Uterus (tissue), 4 donors: ENCODE data around the gene CTLA4. TPM values are rescaled to one million over a fixed set of nuclear protein-coding genes. Genes with fewer than 3 reads are reported as not detected.

Experiments used
- DNase-seq, 2 donors: peaks; one replicate each; pipeline ENCODE4 v3.0.0-alpha.2; 2019 to 2020
- H3K27ac ChIP-seq, 2 donors: fragments of 200-600 bp; sonication (generic); 1 replicate in 1 of 2; 2 replicates in 1 of 2; pipeline ENCODE4 v1.5.1; 2016 to 2018
- H3K27me3 ChIP-seq, 2 donors: fragments of 200-600 bp; sonication (generic); one replicate each; pipeline ENCODE4 v1.5.1; 2018 to 2019; ENCODE audit warnings: control low read depth in 1 of 2
- H3K36me3 ChIP-seq, 2 donors: fragments of 200-600 bp; sonication (generic); one replicate each; pipeline ENCODE4 v1.5.1; 2019; ENCODE audit warnings: control low read depth in 1 of 2
- H3K4me1 ChIP-seq, 2 donors: fragments of 200-600 bp; sonication (generic); one replicate each; pipeline ENCODE4 v1.5.1; 2018 to 2019; ENCODE audit warnings: control low read depth in 1 of 2
- H3K4me3 ChIP-seq, 2 donors: fragments of 200-600 bp; sonication (generic); 1 replicate in 1 of 2; 2 replicates in 1 of 2; pipeline ENCODE4 v1.5.1; 2018 to 2019; ENCODE audit warnings: mild to moderate bottlenecking in 1 of 2
- H3K9me3 ChIP-seq, 2 donors: fragments of 200-600 bp; sonication (generic); one replicate each; pipeline ENCODE4 v1.5.1; 2019; ENCODE audit warnings: control low read depth in 1 of 2
- POLR2A ChIP-seq, 2 donors: fragments of 450-650 bp; IDR thresholded peaks; one replicate each; pipeline ENCODE4 v1.6.1; 2016; ENCODE audit warnings: antibody characterized with exemption in 2 of 2, mild to moderate bottlenecking in 1 of 2, moderate library complexity in 1 of 2
- intact Hi-C: fragments of 100-400 bp; cut with DNase I; formaldehyde crosslinking; loops from one replicate; pipeline ENCODE4 v1.15.1; 2023; ENCODE audit warnings: low total_unique reads
- total RNA-seq, 4 donors: library from RNA; depleted of rRNA in 3 of 4; stranded (reverse); fragments of >200 nt in 3 of 4; gene quantifications; one replicate each; pipeline versions ENCODE4 v1.1.0 to v1.2.4, GENCODE V29; 2014 to 2023
- TF ChIP-seq, protein P1 (sequence below), 4 experiments: fragments of 200-600 bp in 2 of 4; fragments of 450-650 bp in 2 of 4; sonication (generic) in 2 of 4; IDR thresholded peaks; one replicate each; pipeline ENCODE4 v1.5.1; 2016 to 2019; ENCODE audit warnings: antibody characterized with exemption in 4 of 4, mild to moderate bottlenecking in 2 of 4, moderate library complexity in 1 of 4
- donor health status: DM: yes; HTN: yes; CAD: no.

The CTLA4 gene
- under 1 TPM in 1 of 4 donors, not detected in 3; 0.14 TPM for total RNA-seq

DNA sequence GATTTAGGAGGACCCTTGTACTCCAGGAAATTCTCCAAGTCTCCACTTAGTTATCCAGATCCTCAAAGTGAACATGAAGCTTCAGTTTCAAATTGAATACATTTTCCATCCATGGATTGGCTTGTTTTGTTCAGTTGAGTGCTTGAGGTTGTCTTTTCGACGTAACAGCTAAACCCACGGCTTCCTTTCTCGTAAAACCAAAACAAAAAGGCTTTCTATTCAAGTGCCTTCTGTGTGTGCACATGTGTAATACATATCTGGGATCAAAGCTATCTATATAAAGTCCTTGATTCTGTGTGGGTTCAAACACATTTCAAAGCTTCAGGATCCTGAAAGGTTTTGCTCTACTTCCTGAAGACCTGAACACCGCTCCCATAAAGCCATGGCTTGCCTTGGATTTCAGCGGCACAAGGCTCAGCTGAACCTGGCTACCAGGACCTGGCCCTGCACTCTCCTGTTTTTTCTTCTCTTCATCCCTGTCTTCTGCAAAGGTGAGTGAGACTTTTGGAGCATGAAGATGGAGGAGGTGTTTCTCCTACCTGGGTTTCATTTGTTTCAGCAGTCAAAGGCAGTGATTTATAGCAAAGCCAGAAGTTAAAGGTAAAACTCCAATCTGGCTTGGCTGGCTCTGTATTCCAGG lies at the start of gene CTLA4:
TSS of gene CTLA4 (plus strand) at position 211 of the 640 bp plus-strand sequence. CDS start at position 383, 172 bp downstream.
- Histone ChIP-seq H3K4me3 (no peak within 1 kb of the TSS), H3K27me3 (no peaks in the 10 kb centered on the region), H3K9me3 (no peaks in the 10 kb centered on the region), H3K4me1 (no peaks in the 10 kb centered on the region), H3K27ac (no peak within 1 kb of the TSS), H3K36me3 (no peaks in the 10 kb centered on the region)
- TF ChIP-seq, protein P1, sequence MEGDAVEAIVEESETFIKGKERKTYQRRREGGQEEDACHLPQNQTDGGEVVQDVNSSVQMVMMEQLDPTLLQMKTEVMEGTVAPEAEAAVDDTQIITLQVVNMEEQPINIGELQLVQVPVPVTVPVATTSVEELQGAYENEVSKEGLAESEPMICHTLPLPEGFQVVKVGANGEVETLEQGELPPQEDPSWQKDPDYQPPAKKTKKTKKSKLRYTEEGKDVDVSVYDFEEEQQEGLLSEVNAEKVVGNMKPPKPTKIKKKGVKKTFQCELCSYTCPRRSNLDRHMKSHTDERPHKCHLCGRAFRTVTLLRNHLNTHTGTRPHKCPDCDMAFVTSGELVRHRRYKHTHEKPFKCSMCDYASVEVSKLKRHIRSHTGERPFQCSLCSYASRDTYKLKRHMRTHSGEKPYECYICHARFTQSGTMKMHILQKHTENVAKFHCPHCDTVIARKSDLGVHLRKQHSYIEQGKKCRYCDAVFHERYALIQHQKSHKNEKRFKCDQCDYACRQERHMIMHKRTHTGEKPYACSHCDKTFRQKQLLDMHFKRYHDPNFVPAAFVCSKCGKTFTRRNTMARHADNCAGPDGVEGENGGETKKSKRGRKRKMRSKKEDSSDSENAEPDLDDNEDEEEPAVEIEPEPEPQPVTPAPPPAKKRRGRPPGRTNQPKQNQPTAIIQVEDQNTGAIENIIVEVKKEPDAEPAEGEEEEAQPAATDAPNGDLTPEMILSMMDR (IDR thresholded peaks at IDR 0.05) = no peak
- TF ChIP-seq POLR2A (IDR thresholded peaks at IDR 0.05) = no peak
- no peak for DNase-seq
- intact Hi-C loops = no loop called here

DNA sequence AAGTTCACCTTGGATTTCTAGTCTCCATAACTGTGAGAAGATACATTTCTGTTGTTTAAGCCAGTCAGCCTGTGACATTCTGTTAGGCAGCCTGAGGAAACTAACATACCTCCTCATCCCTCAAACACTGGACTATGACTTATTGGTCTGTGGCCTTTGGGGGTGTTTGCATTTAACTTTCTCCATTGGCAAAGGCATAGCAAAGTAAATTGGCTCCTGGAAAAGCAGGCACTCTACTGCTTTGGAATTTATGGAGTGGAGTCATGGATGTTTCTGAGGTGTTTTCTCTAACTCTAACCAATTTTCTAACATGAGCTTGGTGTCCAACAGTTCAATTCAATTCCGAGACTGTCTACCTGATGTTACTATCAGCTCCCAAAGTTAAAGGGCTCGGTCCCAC lies 48.9 kb upstream of the CTLA4 start:
- intact Hi-C loops = no loop called here
- TF ChIP-seq POLR2A (IDR thresholded peaks at IDR 0.05) = no peak
- TF ChIP-seq, protein P1 (IDR thresholded peaks at IDR 0.05) = no peak
- H3K9me3 ChIP-seq = no peaks in the 10 kb centered on the region
- H3K36me3 ChIP-seq = no peaks in the 10 kb centered on the region
- no peaks in the 10 kb centered on the region for H3K27me3 ChIP-seq
- H3K4me1 ChIP-seq = no peaks in the 10 kb centered on the region
- H3K4me3 ChIP-seq = no peak overlapping the region
- no peak for DNase-seq
- H3K27ac ChIP-seq = no peak overlapping the region

DNA sequence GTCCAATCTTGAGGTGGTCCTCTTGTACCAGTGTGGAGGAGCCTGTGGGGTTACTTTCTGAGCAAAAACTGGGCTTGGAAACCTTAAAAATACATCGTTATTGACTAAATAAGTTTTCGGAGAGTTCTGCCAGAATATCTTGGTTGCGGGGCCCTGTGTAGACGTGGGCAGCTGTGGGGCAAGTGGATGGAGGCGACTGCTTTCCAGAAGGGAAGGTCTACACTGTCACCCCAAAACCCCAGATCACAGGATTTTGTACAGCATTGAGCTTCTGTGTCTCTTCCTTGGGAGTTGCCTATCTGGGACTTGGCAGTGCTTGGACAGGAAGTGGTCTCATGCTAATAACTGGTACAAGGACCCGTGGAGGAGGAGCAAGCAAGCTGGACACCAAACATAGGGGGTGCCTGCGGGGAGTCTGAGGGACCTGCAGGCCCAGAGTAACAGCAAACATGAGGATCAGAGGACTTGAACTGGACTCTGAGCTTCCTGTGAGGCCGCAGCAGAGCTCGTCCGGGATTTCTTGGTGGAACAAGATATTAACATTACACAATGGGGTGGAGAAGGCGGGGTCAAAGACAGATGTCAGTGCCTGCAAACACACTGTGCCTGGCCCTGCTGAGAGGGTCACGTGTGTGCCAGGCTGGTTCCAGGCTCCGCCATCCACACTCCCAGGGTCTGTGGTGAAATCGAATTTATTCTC lies 48.0 kb upstream of the CTLA4 start:
- intact Hi-C loops = no loop called here
- DNase-seq = no peak
- no peak overlapping the region for H3K4me3 ChIP-seq
- no peaks in the 10 kb centered on the region for H3K27me3 ChIP-seq
- no peaks in the 10 kb centered on the region for H3K4me1 ChIP-seq
- TF ChIP-seq, protein P1 (IDR thresholded peaks at IDR 0.05) = no peak
- TF ChIP-seq POLR2A (IDR thresholded peaks at IDR 0.05) = no peak
- no peak overlapping the region for H3K27ac ChIP-seq
- H3K36me3 ChIP-seq = no peaks in the 10 kb centered on the region
- H3K9me3 ChIP-seq = no peaks in the 10 kb centered on the region

DNA sequence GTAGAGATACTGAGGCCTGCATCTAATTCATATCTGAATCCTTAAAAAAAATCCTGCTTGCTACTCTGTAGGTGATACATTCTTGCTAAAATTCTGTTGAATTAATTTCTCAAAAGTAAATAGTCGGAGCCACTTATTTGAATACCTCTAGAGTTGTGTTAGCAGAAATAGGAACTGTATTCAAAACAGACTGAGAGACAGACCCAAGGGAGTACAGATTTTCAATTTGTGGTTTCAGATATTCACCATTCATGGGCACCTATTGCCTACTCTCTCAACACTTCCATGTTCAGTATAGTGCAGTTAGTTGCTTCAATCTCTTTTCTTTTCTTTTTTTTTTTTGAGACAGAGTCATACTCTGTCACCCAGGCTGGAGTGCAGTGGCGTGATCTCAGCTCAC lies 46.6 kb upstream of the CTLA4 start:
- no peaks in the 10 kb centered on the region for H3K9me3 ChIP-seq
- TF ChIP-seq POLR2A (IDR thresholded peaks at IDR 0.05) = no peak
- TF ChIP-seq, protein P1 (IDR thresholded peaks at IDR 0.05) = no peak
- intact Hi-C loops = no loop called here
- no peak overlapping the region for H3K4me3 ChIP-seq
- no peaks in the 10 kb centered on the region for H3K36me3 ChIP-seq
- DNase-seq = no peak
- H3K4me1 ChIP-seq = no peaks in the 10 kb centered on the region
- no peaks in the 10 kb centered on the region for H3K27me3 ChIP-seq
- no peak overlapping the region for H3K27ac ChIP-seq

DNA sequence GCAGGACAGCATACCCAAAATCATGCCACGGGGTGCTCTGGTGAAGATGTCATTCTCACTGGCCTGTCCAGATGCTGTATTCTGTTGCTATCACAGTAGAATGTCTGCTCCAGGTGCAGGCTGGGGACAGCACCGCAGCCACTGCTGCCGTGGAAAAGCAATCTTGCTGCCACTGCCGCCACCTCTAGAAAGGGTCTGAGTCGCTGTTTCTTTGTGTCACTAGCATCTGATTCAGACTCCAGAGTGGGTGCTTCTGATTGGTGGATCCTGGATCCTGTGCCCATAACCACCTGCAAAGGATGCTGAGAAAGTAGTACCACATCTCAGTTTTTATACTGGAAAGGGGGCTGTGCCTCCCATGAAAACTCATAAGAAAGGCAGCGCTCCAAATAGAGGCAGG lies 45.3 kb upstream of the CTLA4 start:
- no peaks in the 10 kb centered on the region for H3K4me1 ChIP-seq
- DNase-seq = no peak
- no peaks in the 10 kb centered on the region for H3K9me3 ChIP-seq
- H3K4me3 ChIP-seq = no peak overlapping the region
- intact Hi-C loops = no loop called here
- H3K27me3 ChIP-seq = no peaks in the 10 kb centered on the region
- H3K36me3 ChIP-seq = no peaks in the 10 kb centered on the region
- H3K27ac ChIP-seq = no peak overlapping the region
- no peak for TF ChIP-seq POLR2A (IDR thresholded peaks at IDR 0.05)
- TF ChIP-seq, protein P1 (IDR thresholded peaks at IDR 0.05) = no peak
